HEK293T (cell line): Measurements from ENCODE around the gene NME8.

Source experiments
- CTBP1 ChIP-seq: fragments of 450-650 bp; IDR thresholded peaks from 2 replicates; pipeline ENCODE4 v1.6.1; 2016; ENCODE audit warnings: borderline replicate concordance
- ELF4 ChIP-seq: fragments of 450-650 bp; IDR thresholded peaks from 2 replicates; pipeline ENCODE4 v1.6.1; 2017; ENCODE audit warnings: antibody characterized with exemption
- TF ChIP-seq, protein P1 (sequence below): fragments of 450-650 bp; IDR thresholded peaks from 2 replicates; pipeline ENCODE4 v1.6.1; 2016

DNA sequence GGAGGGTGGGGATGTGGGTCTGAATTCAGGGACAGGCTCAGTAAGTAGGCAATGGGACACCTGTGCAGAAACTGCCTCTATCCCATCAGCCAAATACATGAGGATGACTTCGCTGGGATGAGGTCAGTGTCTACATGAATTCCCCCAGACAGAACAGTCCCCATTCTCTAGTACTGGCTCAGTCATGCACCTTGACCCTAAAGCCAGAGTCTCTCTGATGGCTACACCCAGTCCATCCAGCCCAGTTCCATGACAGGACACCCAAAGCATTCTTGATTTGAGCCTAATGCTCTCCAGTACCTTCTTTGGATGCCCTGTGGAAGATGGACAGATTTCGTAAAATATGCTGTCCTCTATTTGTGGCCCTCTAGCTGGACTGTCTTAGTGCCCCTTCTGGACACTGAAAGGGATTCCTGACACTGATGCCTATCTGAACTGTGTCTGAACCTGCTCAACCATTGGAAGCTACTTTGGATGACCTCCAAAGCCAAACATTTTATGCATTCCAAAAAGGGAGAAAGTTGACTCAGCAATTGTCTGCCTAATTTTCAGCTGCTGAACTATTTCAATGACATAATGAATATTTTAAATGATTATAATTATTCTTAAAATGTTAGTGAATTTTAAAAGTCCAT is 53.6 kb downstream of the NME8 start:
- TF ChIP-seq CTBP1 (no peak), ELF4 (no peak)
- TF ChIP-seq, protein P1, sequence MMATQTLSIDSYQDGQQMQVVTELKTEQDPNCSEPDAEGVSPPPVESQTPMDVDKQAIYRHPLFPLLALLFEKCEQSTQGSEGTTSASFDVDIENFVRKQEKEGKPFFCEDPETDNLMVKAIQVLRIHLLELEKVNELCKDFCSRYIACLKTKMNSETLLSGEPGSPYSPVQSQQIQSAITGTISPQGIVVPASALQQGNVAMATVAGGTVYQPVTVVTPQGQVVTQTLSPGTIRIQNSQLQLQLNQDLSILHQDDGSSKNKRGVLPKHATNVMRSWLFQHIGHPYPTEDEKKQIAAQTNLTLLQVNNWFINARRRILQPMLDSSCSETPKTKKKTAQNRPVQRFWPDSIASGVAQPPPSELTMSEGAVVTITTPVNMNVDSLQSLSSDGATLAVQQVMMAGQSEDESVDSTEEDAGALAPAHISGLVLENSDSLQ = no peak
